BJ (cell line): Measurements from ENCODE around the gene PAXX. TPM values are rescaled to one million over a fixed set of nuclear protein-coding genes. Genes with fewer than 3 reads are reported as not detected.

Source experiments
- CTCF ChIA-PET: fragments of 350-600 bp; formaldehyde crosslinking; extraction: SDS; loops from one replicate; lab custom pipeline; 2021; ENCODE audit warnings: antibody characterized with exemption, inconsistent platforms; lab: Yijun Ruan, JAX
- POLR2A ChIA-PET: fragments of 300-600 bp; sonication (Branson Sonifier 250); formaldehyde crosslinking; extraction: SDS; loops from one replicate; lab custom pipeline; 2021; ENCODE audit warnings: antibody characterized with exemption; lab: Charles Lee
- DNase-seq: peaks from one replicate; pipeline ENCODE4 v3.0.0-alpha.2; 2011; ENCODE audit warnings: low read depth
- H3K27me3 ChIP-seq: 2 replicates; pipeline ENCODE4 v1.6.0; 2011; ENCODE audit warnings: low read length; ENCODE audit not compliant: control insufficient read depth, insufficient read depth
- H3K36me3 ChIP-seq: 2 replicates; pipeline ENCODE4 v1.5.1; 2011; ENCODE audit warnings: low read length; ENCODE audit not compliant: control insufficient read depth, insufficient read depth
- H3K4me3 ChIP-seq: 2 replicates; pipeline ENCODE4 v1.5.1; 2011; ENCODE audit warnings: low read depth, mild to moderate bottlenecking, control low read depth, low read length
- polyA plus RNA-seq: library from polyadenylated mRNA; depleted of rRNA; stranded (reverse); fragments of >200 nt; gene quantifications from 2 replicates; pipeline ENCODE4 v1.2.3, GENCODE V29; 2011
- TF ChIP-seq, protein P1 (sequence below): IDR thresholded peaks from 2 replicates; pipeline ENCODE4 v1.5.1; 2011; ENCODE audit warnings: low read depth, mild to moderate bottlenecking, control low read depth, inconsistent platforms, low read length, moderate library complexity; ENCODE audit not compliant: insufficient read depth

Gene PAXX
- polyA plus RNA-seq, 1 experiment, result 11.8 TPM

DNA sequence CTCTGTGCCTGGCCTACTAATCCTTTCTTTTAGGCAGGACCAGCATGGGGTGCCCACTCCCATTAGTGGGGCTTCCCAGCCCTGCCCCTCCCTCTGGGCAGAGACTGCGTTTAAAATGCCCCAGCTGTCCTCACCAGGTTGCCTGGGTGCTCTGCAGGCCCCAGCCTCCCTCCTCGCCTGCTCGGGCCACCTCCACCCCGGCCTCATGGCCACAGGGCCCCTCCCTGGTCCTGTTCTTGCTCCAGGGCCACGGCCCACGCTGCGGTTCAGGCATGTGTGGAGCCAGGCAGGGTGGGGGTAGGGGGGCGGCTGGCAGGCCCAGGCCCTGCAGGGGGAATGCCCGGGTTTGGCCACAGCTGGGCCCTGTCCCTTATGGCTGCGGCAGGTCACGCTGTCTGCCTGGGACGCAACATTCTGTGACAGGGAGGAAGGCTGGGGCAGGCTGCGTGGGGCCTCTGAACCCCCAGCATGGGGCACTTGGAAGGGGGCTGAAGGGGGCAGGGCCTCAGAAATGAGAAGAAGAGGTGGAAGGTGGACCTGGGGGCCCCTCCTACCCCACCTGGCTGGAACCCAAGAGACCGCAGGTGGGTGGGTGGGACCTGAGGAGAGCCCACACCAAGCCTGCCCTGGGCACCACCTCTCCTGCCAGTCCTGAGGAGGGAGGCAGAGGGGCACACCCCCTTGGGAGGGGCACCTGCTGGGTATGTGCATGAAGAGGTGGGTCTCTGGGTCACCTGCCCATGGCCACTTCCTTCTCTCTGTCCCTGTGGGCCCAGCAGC lies 40.5 kb upstream of the PAXX start, which contains the start of gene LCN12:
LCN12 (plus strand) TSS at position 733 of the 780 bp plus-strand sequence. CDS start 55 bp downstream, outside the sequence.
- ChIA-PET CTCF (interaction anchor here (0.9 to 1.3 kb wide), 4 partner anchors 36 to 84 kb away, joined by 3 read pairs; no protein-coding TSS in a partner anchor), POLR2A (no interaction called here)
- no peaks in the 10 kb centered on the region for H3K27me3 ChIP-seq
- TF ChIP-seq, protein P1, sequence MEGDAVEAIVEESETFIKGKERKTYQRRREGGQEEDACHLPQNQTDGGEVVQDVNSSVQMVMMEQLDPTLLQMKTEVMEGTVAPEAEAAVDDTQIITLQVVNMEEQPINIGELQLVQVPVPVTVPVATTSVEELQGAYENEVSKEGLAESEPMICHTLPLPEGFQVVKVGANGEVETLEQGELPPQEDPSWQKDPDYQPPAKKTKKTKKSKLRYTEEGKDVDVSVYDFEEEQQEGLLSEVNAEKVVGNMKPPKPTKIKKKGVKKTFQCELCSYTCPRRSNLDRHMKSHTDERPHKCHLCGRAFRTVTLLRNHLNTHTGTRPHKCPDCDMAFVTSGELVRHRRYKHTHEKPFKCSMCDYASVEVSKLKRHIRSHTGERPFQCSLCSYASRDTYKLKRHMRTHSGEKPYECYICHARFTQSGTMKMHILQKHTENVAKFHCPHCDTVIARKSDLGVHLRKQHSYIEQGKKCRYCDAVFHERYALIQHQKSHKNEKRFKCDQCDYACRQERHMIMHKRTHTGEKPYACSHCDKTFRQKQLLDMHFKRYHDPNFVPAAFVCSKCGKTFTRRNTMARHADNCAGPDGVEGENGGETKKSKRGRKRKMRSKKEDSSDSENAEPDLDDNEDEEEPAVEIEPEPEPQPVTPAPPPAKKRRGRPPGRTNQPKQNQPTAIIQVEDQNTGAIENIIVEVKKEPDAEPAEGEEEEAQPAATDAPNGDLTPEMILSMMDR, result no peak
- no peak within 1 kb of the TSS for H3K4me3 ChIP-seq
- no peaks in the 10 kb centered on the region for H3K36me3 ChIP-seq
- no peak for DNase-seq

DNA sequence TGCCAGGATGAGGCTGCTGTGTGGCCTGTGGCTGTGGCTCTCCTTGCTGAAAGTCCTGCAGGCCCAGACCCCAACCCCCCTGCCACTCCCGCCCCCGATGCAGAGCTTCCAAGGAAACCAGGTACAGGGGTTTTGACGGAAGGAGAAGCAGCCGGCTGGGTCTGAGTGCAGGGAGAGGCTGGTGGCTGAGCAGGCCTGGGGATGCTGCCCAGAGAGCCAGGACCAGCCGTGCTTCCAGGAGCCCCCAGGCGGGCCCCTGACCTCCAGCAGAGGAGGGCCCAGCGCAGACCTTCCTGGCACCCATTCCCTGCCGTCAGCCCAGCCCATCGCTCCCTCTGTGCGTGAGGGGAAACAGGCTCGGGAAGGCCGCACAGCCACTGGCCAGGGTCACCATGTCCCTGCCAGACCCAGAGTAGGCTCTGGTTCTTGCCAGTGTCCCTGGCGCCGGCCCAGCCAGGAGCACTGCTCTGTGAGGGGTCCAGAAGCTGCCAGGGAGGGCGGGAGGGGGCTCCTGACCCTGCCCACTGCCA lies 39.8 kb upstream of the PAXX start:
- no peaks in the 10 kb centered on the region for H3K36me3 ChIP-seq
- H3K27me3 ChIP-seq, result no peaks in the 10 kb centered on the region
- ChIA-PET CTCF (no interaction called here), POLR2A (no interaction called here)
- no peak overlapping the region for H3K4me3 ChIP-seq
- TF ChIP-seq, protein P1, result no peak
- no peak for DNase-seq

DNA sequence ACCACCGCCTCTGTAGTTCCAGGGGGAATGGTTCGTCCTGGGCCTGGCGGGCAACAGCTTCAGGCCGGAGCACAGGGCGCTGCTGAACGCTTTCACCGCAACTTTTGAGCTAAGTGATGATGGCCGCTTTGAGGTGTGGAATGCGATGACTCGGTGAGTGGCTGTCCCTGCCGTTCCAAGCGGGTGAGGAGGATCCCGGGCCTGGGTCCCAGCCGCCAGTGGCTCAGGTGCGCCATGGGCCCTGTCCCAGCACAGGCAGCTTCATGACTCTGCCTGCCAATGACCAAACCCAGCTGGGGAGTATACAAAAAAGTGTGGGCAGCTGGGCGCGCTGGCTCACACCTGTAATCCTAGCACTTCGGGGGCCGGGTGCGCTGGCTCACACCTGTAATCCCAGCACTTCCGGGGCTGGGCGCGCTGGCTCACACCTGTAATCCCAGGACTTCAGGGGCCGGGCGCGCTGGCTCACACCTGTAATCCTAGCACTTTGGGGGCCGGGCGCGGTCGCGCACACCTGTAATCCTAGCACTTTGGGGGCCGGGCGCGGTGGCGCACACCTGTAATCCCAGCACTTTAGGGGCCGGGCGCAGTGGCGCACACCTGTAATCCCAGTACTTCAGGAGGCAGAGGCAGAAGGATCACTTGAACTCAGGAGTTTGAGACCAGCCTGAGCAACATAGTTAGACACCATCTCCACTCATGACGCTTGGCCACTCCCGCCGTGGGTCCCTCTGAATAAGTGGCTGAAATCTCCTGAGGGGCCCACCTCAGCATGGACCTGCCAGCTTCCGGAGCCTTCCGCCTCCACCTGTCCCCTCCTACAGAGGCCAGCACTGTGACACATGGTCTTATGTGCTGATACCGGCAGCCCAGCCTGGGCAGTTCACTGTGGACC lies 39.1 kb upstream of the PAXX start:
- ChIA-PET CTCF (no interaction called here), POLR2A (no interaction called here)
- TF ChIP-seq, protein P1, result no peak
- H3K27me3 ChIP-seq, result no peaks in the 10 kb centered on the region
- no peaks in the 10 kb centered on the region for H3K36me3 ChIP-seq
- H3K4me3 ChIP-seq, result no peak overlapping the region
- DNase-seq, result no peak

DNA sequence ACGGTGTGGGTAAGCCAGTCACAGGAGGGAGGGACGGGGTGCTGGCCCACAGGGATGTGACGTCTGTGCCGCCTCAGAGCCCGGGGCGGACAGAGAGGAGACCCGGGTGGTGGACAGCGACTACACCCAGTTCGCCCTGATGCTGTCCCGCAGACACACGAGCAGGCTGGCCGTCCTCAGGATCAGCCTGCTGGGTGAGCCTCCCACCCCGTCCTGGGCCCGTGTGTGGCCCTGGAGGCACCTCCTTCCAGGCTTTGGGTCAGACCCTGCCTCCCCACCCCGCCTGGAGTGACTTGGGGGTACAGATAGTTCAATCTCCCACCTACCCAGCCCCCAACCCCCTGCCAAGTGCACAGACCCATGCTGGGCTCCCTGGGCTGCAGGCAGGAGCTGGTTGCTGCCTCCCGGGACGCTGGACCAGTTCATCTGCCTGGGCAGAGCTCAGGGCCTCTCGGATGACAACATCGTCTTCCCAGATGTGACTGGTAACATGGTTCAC lies 38.4 kb upstream of the PAXX start:
- no peaks in the 10 kb centered on the region for H3K27me3 ChIP-seq
- no peaks in the 10 kb centered on the region for H3K36me3 ChIP-seq
- ChIA-PET POLR2A (no interaction called here), CTCF (interaction anchor here (1.0 kb wide), 1 partner anchor 10 kb away, joined by 3 read pairs; the partner anchor contains the start of gene FBXW5)
- H3K4me3 ChIP-seq, result no peak overlapping the region
- TF ChIP-seq, protein P1, result no peak
- no peak for DNase-seq
